ENCODE results near the gene PTX4. TPM values are rescaled to one million over a fixed set of nuclear protein-coding genes. Genes with fewer than 3 reads are reported as not detected.

The PTX4 gene, protein sequence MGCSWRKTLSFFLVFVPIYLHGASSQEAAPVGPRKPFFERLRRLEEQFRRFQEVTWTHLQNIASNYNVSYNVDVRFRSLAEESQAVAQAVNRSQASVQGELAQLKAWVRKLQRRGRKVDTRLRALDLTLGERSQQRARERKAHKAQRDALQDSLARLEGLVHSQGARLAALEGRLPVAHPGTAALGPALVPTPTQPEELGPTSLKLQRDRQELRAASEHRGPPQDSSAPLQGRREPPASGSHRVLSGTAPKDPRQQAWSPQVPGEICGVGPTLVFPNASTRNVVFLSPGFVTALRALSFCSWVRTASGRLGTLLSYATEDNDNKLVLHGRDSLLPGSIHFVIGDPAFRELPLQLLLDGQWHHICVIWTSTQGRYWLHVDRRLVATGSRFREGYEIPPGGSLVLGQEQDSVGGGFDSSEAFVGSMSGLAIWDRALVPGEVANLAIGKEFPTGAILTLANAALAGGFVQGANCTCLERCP
- total RNA-seq (2014; rRNA removed; shearing (Covaris generic)) = not detected in 2 replicates
- not detected in 2 replicates for polyA plus RNA-seq (2016; fragmentation: Nextera tagmentation; extraction: Ambion mirVana)
- long read RNA-seq = 0 reads

DNA sequence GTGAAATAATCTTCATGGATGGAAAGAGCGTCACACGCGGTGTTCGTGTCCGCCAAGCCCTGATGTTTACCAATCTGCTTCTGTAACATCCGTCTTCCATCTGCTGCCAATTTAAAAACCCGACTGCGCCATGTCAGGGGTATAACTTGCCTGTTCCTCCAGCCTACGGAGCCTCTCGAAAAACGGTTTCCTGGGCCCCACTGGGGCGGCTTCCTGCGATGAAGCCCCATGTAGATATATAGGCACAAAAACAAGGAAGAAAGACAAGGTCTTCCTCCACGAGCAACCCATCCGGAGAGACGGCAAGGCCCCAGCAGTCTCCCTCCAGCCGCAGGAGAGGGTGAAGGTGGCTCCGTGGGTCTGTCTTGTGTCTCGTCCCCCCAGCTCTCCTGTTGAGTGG is at the start of gene PTX4:
Gene PTX4 (minus strand): TSS at position 326 of the 400 bp plus-strand sequence. CDS start 35 bp downstream, at position 291.
- Histone ChIP-seq H3K27me3 (ENCODE audit: insufficient read depth) (no peaks in the 10 kb centered on the region), H3K4me3 (no peak within 1 kb of the TSS), H3K79me2 (replicated peaks; ENCODE audit: insufficient read depth) (peaks cover under 1% of the 10 kb centered on the region; the same call in 1 of the 2 replicates), H3K9me2 (ENCODE audit: insufficient read depth) (no peaks in the 10 kb centered on the region), H3F3A (replicated peaks; ENCODE audit: low read depth) (0 out of 2 replicates have a peak, but pooled peaks cover 6% of the 10 kb centered on the region), H3K36me3 (ENCODE audit: insufficient read depth) (no peaks in the 10 kb centered on the region), H2AFZ (no peak within 1 kb of the TSS), H3K4me1 (ENCODE audit: insufficient read depth) (0 out of 2 replicates have a peak, but pooled peaks cover 4% of the 10 kb centered on the region), H4K20me1 (replicated peaks; ENCODE audit: insufficient read depth) (no peaks in the 10 kb centered on the region), H3K4me2 (no peak within 1 kb of the TSS), H3K27ac (ENCODE audit: low read depth) (no peak within 1 kb of the TSS)
- Mint-ChIP-seq H3K4me1 (peaks cover 6% of the 10 kb centered on the region; the same call in 2 of the 3 replicates), H3K27ac (no peak within 1 kb of the TSS), H3K9me3 (peaks cover 2% of the 10 kb centered on the region; the same call in 1 of the 3 replicates), H3K4me3 (no peak within 1 kb of the TSS), H3K36me3 (ENCODE audit: low read depth) (no peaks in the 10 kb centered on the region), H3K27me3 (ENCODE audit: insufficient read depth, low read depth, poor library complexity) (peaks cover 25% of the 10 kb centered on the region)
- TF ChIP-seq CREB1 (CRISPR knock-in tag; IDR thresholded peaks at IDR 0.05; ENCODE audit: low read depth) (no peak), NANOG (IDR thresholded peaks at IDR 0.05; ENCODE audit: borderline replicate concordance) (no peak), EZH2phosphoT487 (IDR thresholded peaks at IDR 0.05; ENCODE audit: unreplicated experiment) (no peak), ZNF331 (CRISPR knock-in tag; IDR thresholded peaks at IDR 0.05; ENCODE audit: low read depth) (no peak), EZH2 (IDR thresholded peaks at IDR 0.05; ENCODE audit: low read depth, unreplicated experiment) (no peak), STAT1 (IDR thresholded peaks at IDR 0.05; ENCODE audit: unreplicated experiment) (no peak), POLR2AphosphoS5 (IDR thresholded peaks at IDR 0.05; ENCODE audit: low read depth) (no peak), JUNB (IDR thresholded peaks at IDR 0.05; ENCODE audit: unreplicated experiment) (no peak), ZNF114 (CRISPR knock-in tag; IDR thresholded peaks at IDR 0.05) (no peak)
- TF ChIP-seq, protein P1, sequence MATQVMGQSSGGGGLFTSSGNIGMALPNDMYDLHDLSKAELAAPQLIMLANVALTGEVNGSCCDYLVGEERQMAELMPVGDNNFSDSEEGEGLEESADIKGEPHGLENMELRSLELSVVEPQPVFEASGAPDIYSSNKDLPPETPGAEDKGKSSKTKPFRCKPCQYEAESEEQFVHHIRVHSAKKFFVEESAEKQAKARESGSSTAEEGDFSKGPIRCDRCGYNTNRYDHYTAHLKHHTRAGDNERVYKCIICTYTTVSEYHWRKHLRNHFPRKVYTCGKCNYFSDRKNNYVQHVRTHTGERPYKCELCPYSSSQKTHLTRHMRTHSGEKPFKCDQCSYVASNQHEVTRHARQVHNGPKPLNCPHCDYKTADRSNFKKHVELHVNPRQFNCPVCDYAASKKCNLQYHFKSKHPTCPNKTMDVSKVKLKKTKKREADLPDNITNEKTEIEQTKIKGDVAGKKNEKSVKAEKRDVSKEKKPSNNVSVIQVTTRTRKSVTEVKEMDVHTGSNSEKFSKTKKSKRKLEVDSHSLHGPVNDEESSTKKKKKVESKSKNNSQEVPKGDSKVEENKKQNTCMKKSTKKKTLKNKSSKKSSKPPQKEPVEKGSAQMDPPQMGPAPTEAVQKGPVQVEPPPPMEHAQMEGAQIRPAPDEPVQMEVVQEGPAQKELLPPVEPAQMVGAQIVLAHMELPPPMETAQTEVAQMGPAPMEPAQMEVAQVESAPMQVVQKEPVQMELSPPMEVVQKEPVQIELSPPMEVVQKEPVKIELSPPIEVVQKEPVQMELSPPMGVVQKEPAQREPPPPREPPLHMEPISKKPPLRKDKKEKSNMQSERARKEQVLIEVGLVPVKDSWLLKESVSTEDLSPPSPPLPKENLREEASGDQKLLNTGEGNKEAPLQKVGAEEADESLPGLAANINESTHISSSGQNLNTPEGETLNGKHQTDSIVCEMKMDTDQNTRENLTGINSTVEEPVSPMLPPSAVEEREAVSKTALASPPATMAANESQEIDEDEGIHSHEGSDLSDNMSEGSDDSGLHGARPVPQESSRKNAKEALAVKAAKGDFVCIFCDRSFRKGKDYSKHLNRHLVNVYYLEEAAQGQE (IDR thresholded peaks at IDR 0.05; ENCODE audit: unreplicated experiment) = no peak
- TF ChIP-seq, protein P2, sequence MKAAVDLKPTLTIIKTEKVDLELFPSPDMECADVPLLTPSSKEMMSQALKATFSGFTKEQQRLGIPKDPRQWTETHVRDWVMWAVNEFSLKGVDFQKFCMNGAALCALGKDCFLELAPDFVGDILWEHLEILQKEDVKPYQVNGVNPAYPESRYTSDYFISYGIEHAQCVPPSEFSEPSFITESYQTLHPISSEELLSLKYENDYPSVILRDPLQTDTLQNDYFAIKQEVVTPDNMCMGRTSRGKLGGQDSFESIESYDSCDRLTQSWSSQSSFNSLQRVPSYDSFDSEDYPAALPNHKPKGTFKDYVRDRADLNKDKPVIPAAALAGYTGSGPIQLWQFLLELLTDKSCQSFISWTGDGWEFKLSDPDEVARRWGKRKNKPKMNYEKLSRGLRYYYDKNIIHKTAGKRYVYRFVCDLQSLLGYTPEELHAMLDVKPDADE (IDR thresholded peaks at IDR 0.05) = no peak
- TF ChIP-seq, protein P3, sequence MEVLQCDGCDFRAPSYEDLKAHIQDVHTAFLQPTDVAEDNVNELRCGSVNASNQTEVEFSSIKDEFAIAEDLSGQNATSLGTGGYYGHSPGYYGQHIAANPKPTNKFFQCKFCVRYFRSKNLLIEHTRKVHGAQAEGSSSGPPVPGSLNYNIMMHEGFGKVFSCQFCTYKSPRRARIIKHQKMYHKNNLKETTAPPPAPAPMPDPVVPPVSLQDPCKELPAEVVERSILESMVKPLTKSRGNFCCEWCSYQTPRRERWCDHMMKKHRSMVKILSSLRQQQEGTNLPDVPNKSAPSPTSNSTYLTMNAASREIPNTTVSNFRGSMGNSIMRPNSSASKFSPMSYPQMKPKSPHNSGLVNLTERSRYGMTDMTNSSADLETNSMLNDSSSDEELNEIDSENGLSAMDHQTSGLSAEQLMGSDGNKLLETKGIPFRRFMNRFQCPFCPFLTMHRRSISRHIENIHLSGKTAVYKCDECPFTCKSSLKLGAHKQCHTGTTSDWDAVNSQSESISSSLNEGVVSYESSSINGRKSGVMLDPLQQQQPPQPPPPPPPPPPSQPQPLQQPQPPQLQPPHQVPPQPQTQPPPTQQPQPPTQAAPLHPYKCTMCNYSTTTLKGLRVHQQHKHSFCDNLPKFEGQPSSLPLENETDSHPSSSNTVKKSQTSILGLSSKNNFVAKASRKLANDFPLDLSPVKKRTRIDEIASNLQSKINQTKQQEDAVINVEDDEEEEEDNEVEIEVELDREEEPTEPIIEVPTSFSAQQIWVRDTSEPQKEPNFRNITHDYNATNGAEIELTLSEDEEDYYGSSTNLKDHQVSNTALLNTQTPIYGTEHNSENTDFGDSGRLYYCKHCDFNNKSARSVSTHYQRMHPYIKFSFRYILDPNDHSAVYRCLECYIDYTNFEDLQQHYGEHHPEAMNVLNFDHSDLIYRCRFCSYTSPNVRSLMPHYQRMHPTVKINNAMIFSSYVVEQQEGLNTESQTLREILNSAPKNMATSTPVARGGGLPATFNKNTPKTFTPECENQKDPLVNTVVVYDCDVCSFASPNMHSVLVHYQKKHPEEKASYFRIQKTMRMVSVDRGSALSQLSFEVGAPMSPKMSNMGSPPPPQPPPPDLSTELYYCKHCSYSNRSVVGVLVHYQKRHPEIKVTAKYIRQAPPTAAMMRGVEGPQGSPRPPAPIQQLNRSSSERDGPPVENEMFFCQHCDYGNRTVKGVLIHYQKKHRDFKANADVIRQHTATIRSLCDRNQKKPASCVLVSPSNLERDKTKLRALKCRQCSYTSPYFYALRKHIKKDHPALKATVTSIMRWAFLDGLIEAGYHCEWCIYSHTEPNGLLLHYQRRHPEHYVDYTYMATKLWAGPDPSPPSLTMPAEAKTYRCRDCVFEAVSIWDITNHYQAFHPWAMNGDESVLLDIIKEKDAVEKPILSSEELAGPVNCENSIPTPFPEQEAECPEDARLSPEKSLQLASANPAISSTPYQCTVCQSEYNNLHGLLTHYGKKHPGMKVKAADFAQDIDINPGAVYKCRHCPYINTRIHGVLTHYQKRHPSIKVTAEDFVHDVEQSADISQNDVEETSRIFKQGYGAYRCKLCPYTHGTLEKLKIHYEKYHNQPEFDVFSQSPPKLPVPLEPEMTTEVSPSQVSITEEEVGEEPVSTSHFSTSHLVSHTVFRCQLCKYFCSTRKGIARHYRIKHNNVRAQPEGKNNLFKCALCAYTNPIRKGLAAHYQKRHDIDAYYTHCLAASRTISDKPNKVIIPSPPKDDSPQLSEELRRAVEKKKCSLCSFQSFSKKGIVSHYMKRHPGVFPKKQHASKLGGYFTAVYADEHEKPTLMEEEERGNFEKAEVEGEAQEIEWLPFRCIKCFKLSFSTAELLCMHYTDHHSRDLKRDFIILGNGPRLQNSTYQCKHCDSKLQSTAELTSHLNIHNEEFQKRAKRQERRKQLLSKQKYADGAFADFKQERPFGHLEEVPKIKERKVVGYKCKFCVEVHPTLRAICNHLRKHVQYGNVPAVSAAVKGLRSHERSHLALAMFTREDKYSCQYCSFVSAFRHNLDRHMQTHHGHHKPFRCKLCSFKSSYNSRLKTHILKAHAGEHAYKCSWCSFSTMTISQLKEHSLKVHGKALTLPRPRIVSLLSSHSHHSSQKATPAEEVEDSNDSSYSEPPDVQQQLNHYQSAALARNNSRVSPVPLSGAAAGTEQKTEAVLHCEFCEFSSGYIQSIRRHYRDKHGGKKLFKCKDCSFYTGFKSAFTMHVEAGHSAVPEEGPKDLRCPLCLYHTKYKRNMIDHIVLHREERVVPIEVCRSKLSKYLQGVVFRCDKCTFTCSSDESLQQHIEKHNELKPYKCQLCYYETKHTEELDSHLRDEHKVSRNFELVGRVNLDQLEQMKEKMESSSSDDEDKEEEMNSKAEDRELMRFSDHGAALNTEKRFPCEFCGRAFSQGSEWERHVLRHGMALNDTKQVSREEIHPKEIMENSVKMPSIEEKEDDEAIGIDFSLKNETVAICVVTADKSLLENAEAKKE (CRISPR knock-in tag; IDR thresholded peaks at IDR 0.05) = no peak
- TF ChIP-seq, protein P4, sequence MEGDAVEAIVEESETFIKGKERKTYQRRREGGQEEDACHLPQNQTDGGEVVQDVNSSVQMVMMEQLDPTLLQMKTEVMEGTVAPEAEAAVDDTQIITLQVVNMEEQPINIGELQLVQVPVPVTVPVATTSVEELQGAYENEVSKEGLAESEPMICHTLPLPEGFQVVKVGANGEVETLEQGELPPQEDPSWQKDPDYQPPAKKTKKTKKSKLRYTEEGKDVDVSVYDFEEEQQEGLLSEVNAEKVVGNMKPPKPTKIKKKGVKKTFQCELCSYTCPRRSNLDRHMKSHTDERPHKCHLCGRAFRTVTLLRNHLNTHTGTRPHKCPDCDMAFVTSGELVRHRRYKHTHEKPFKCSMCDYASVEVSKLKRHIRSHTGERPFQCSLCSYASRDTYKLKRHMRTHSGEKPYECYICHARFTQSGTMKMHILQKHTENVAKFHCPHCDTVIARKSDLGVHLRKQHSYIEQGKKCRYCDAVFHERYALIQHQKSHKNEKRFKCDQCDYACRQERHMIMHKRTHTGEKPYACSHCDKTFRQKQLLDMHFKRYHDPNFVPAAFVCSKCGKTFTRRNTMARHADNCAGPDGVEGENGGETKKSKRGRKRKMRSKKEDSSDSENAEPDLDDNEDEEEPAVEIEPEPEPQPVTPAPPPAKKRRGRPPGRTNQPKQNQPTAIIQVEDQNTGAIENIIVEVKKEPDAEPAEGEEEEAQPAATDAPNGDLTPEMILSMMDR (conservative IDR thresholded peaks at IDR 0.05; ENCODE audit: low read depth in 2 of 2) = no peak
- DNase-seq (ENCODE audit: low spot score) (no peak), ATAC-seq (no peak)
